Activated CD8-positive, alpha-beta memory T cell treated with anti-CD3 and anti-CD28 coated beads for 36 hours (primary cell): Measurements from ENCODE around the gene RAP1GAP2. TPM values are rescaled to one million over a fixed set of nuclear protein-coding genes. Genes with fewer than 3 reads are reported as not detected.
"Not testable (repeated sequence)": the region's sequence is repeated elsewhere in the genome, so short reads cannot be mapped to it uniquely, and the experiment has no call there.

Experiments used
- CTCF ChIA-PET: fragments of 350-600 bp; sonication (Branson Sonifier 250); formaldehyde crosslinking; loops from one replicate; lab custom pipeline; 2021; ENCODE audit warnings: antibody characterized with exemption; lab: Charles Lee
- POLR2A ChIA-PET: fragments of 350-600 bp; sonication (Branson Sonifier 250); formaldehyde crosslinking; loops from one replicate; lab custom pipeline; 2021; ENCODE audit warnings: antibody characterized with exemption; lab: Charles Lee
- total RNA-seq, 2 experiments: library from RNA; stranded (reverse); gene quantifications; one replicate each; pipeline ENCODE4 v1.2.3, GENCODE V29; 2021

The RAP1GAP2 gene
- total RNA-seq, 2 experiments from 2014 or later, result 0.27 to 0.52 TPM

DNA sequence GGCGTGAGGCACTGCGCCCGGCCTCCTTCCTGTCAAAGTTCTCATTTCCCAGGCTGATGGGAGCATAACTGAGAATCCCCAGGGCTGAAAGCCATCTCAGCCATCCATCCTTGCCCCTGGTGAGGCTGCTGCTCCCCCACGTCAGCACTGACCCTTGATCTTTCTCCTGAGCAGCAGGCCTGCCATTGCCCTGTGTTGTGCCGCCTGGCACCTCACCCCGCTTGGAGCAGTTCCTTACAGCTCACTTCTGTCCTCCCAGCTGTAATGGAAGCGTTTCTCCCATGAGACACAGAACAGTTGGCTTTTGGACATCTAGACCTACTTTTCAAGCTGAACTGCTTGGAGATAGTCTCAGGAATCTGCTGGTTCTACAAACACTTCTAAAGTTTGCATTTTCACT is 215.7 kb downstream of the RAP1GAP2 start:
- POLR2A ChIA-PET, result no interaction called here
- CTCF ChIA-PET, result interaction anchor here (1.7 to 1.8 kb wide), 4 partner anchors 159 to 225 kb away, joined by 9 to 20 read pairs (median 14); no protein-coding TSS in a partner anchor

GRCh38 chr17:3012926-3013581 is 216.8 kb downstream of the RAP1GAP2 start:
- ChIA-PET POLR2A (no interaction called here), CTCF (interaction anchor here (0.8 to 1.8 kb wide), 12 partner anchors 9 to 597 kb away, joined by 3 to 20 read pairs (median 4); no protein-coding TSS in a partner anchor)

DNA sequence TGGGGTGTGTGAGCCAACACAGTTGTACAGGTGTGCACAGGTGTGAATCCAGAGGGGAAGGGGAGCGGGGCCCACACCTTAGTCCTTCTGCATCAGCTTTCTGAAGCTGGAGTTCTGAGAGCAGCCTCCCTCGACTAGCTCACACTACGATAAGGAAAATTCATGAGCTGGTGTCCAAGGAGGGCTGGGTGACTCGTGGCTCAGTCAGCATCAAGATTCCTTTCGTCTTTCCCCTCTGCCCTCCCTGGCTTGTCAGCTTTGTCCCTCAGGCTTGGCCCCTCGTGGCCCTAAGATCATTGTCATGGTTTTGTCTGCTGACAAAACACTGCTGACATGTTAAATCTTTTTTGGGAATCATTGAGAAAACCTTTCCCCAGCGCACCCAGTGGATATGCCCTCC is 219.7 kb downstream of the RAP1GAP2 start:
- POLR2A ChIA-PET, result no interaction called here
- CTCF ChIA-PET, result interaction anchor here (0.8 kb wide), 1 partner anchor 167 kb away, joined by 3 read pairs; no protein-coding TSS in a partner anchor

DNA sequence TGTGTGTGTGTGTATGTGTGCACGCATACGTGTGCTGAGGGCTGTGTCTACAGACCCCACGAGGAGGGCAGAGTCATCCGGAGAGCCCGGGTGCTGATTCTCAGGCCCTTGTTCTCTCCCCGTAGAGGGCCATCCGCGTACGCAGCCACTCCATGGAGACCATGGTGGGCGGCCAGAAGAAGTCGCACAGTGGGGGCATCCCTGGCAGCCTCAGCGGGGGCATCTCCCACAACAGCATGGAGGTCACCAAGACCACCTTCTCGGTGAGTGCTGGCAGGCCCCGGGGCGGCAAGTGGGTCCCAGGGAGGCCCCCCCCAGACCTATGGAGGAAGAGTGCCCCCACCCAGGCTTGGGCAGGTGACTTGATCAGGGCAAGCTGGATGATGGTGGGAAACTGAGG is 221.7 kb downstream of the RAP1GAP2 start:
- ChIA-PET CTCF (no interaction called here), POLR2A (no interaction called here)

- ChIA-PET POLR2A (no interaction called here), CTCF (no interaction called here)
Measured at GRCh38 chr17:3019761-3020160, 223.5 kb downstream of the RAP1GAP2 start.

DNA sequence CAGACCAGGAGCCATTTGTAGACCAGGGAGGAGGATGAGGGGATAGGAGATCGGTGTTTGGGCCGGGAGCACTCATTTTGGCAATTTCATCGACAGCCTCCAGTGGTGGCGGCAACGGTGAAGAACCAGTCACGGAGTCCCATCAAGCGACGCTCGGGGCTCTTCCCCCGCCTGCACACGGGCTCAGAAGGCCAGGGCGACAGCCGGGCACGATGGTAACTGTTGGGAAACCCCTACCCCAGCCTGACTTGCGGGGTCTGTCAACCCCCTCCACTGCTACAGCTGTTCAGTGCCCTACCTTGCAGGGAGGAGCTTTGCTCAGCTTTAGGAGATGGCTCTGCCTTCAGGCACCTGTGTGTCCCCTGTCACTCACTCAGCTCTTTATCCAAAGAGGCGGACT is 224.1 kb downstream of the RAP1GAP2 start:
- ChIA-PET POLR2A (no interaction called here), CTCF (no interaction called here)

- POLR2A ChIA-PET, result no interaction called here
- CTCF ChIA-PET, result no interaction called here
Measured at GRCh38 chr17:3022197-3022596, 226.0 kb downstream of the RAP1GAP2 start.

DNA sequence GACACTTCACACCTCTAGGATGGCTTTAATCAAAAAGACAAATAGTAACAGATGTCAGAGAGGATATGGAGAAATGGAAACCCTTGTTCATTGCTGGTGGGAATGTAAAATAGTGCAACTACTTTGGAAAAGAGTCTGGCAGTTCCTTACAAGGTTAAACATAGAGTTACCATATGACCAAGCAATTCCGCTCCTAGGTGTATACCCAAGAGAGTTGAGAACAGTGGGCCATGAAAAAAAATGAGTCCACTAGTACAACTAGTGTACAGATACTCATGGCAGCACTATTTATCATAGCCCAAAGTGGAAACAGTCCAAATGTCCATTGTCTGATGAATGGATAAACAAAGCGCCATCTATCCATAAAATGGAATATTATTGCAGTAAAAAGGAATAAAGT is 228.1 kb downstream of the RAP1GAP2 start:
- CTCF ChIA-PET, result no interaction called here
- POLR2A ChIA-PET, result no interaction called here

DNA sequence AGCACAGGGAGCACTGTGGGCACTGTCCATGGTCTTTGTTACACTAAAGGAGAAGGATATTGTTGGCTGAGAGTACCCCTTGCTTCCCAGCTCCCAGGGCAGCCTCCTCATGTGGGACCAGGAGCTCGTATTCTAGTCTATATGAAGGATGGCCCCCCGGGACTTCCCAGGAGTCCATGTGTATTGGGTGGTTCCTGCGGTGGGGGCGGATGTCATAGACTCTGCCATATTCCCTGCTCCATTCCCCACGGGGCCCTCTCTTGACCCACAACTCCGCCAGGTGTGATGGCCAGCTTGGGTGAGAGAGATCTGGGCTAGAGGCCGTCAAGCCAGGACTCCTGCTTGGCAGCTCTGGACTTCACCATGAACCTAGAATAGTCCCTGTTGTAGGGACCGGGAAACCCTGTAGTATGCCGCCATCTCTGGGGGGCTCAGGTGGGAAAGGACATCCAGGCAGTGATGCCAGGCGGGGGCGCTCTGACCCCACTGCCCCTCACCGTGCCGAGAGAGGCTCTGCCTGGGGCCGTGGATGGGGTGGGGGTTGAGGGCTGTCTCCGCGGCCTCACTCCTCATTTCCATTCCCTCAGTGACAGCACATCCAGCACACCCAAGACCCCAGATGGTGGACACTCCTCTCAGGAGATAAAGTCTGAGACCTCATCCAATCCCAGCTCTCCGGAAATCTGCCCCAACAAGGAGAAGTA is 229.3 kb downstream of the RAP1GAP2 start:
- ChIA-PET CTCF (interaction anchor here (0.5 kb wide), 1 partner anchor 492 kb away, joined by 3 read pairs; no protein-coding TSS in a partner anchor), POLR2A (no interaction called here)

DNA sequence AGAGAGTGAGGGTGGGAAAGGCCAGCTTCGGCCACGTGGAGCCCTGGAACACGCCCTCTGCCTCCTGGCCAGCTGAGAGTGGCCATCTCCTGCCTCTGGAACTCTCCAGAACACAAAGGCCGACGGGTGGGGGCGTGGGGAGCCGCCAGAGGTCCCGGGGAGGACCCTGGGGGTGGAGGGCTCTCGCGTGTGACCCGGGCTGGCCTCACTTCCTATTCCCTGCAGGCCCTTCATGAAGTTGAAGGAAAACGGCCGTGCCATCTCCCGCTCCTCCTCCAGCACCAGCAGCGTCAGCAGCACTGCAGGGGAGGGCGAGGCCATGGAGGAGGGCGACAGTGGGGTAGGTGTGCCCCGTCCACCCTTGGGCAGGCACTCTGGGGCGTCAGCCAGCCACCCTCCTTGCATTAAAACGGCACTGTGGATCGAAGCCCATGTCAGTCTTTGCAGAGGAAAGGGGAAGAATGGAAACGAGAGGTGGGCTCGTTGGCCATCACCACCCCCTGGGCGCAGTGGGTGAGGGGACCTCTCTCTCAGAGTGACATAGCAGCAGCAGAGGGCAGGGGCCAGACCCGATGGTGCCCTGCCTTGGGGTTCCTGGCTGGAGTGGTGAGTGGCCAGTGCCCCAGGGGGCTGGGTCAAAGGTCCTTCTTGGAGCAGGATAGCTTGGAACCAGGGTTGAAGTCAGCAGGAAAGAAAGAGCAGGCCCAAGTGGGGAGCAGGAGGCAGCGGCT is 230.1 kb downstream of the RAP1GAP2 start:
- ChIA-PET POLR2A (no interaction called here), CTCF (interaction anchor here (0.5 kb wide), 1 partner anchor 491 kb away, joined by 3 read pairs; no protein-coding TSS in a partner anchor)

DNA sequence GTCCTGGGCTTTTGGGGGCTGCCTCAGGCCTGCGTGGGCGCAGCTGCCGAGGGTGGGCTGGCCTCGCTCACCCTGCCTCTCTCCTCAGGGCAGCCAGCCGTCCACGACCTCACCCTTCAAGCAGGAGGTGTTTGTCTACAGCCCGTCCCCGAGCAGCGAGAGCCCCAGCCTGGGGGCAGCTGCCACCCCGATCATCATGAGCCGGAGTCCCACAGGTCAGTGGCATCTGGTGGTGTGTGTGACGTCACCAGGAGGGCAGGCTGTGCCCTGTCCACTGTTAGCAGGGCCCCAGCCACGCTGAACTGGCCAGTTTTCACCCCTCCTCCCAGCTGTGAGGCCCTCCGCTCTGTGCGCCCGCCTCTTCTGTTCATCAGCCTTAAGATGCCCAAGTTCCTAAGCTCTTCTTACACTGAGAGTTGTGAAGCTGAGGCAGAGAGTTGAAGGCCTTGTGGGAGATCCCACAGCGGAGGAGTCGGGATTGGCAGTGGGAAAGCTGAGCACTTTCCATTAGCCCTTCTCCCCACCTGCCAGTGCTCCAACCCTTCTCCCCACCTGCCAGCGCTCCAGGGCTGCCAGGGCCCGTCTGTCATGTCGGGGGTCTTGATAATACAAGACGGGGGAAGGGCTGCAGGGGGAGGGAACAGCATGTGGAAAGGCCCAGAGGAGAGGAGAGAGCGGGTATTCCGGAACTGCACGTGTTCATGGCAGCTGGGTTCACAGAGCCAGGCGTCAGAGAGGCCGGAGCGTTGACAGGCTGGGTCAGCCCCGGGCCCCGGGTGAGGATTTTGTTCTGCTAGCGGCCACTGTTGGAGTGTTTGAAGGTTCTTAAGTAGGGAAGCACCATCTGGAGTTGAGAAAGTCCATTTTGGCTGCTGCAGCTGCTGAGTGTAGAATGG is 230.9 kb downstream of the RAP1GAP2 start:
- CTCF ChIA-PET, result no interaction called here

DNA sequence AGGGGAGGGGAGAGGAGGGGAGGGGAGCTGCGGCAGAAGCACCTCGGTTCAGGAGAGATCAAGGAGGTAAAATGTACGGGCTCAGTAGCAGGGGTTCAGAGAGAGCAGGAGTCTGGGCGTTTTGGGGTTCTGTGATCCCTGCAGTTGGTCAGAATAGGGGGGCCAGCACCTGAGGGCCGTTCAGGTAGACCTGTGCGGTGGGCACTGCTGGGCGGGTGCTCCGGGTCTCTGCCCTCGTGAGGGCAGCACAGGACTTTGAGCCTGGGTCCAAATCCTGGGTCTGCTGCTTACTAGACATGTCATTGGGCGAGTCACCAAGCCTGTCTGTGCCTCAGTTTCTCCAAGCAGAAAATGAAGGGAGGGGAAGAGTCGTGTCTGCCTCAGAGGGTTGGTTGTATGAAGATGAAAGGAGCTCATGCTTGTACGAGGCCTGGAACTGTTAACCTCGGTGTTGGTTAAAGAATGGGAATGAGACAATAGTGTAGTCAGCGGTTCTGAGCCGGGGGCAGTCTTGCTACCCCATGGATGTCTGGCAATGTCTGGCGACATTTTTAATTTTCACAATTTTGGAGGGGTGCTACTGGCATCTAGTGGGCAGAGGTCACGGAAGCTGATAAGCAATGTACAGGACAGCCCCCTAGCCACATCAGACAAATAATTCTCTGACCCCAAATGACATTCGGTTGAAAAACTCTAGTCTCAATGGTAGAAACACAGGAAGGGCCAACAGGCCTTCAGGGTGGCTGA is 231.7 kb downstream of the RAP1GAP2 start:
- ChIA-PET POLR2A (no interaction called here), CTCF (no interaction called here)

More for the DNA sequence above, 230.9 kb downstream of the RAP1GAP2 start:
- POLR2A ChIA-PET, result no interaction called here

GRCh38 chr17:3029213-3029913 is 233.1 kb downstream of the RAP1GAP2 start:
- ChIA-PET POLR2A (no interaction called here), CTCF (no interaction called here)

- ChIA-PET POLR2A (no interaction called here), CTCF (interaction anchor here (0.6 to 1.1 kb wide), 2 partner anchors 10 to 239 kb away, joined by 3 read pairs; no protein-coding TSS in a partner anchor)
Measured at GRCh38 chr17:3030096-3030495, 233.9 kb downstream of the RAP1GAP2 start.

DNA sequence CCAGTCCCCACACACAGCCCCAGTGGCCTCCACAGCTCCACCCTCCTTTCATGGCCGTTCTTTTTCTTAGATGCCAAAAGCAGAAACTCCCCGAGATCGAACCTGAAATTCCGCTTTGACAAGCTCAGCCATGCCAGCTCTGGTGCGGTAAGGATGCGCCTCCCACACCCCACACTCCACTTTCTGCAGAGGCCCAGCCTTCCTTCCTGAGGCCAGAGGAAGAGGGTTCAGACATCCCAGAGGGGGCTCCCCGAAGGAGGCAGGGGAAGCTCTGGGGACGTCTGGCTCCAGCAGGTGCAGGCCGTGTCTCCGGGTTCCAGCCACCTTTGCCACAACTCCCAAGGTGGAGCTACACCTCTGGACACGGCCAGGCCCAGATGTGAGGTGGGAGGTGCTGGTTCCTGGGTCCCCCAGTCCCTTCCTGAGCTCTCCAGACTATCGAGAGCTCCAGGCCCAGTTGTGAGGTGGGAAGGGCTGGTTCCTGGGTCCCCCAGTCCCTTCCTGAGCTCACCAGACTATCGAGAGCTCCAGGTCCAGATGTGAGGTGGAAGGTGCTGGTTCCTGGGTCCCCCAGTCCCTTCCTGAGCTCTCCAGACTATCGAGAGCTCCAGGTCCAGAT is 234.7 kb downstream of the RAP1GAP2 start:
- POLR2A ChIA-PET, result not testable (repeated sequence)
- CTCF ChIA-PET, result interaction anchor here (0.6 to 1.1 kb wide), 2 partner anchors 9 to 240 kb away, joined by 3 read pairs; no protein-coding TSS in a partner anchor

- ChIA-PET POLR2A (no interaction called here), CTCF (interaction anchor here (0.6 kb wide), 1 partner anchor 22 kb away, joined by 3 read pairs; no protein-coding TSS in a partner anchor)
Measured at GRCh38 chr17:3032258-3033247, 236.3 kb downstream of the RAP1GAP2 start.
